ENCODE measurements around the gene RXRG.

GRCh38 chr1:165456861-165457260 lies 11.9 kb upstream of the RXRG start:
- TF ChIP-seq ZNF274 (IDR thresholded peaks at IDR 0.05; ENCODE audit: low read depth, low read length) (no peak), YY1 (IDR thresholded peaks at IDR 0.05; ENCODE audit: insufficient read depth, insufficient read length) (no peak), SUZ12 (IDR thresholded peaks at IDR 0.05; ENCODE audit: extremely low read depth, insufficient read depth, insufficient read length) (no peak)
